ENCODE data around the gene RPS15. TPM values are rescaled to one million over a fixed set of nuclear protein-coding genes. Genes with fewer than 3 reads are reported as not detected.

Gene RPS15
- total and polyA plus RNA-seq, 9 of the 15 experiments (the other 6 are each of a cell fraction or from before 2014, with no cell fraction given), result 605 to 2,791 (median 957) TPM

GRCh38 chr19:1394252-1395193 lies 43.7 kb upstream of the RPS15 start:
- CTCF ChIA-PET (ENCODE audit: low intra/inter-chr PET ratio), result no interaction called here
- intact Hi-C loops (cut with micrococcal nuclease) (no loop called here), in situ Hi-C loops (cut with MboI) (no loop called here)
- TF ChIP-seq ZNF263 (CRISPR knock-in tag; IDR thresholded peaks at IDR 0.05; ENCODE audit: borderline replicate concordance) (peak; percentile 100), MCM2 (IDR thresholded peaks at IDR 0.05; ENCODE audit: low read depth) (peak; percentile 84), HNRNPUL1 (IDR thresholded peaks at IDR 0.05; ENCODE audit: low read length) (peak; percentile 72; the same call in 1 of the 2 replicates), ZNF184 (CRISPR knock-in tag; IDR thresholded peaks at IDR 0.05) (no peak), ZNF695 (CRISPR knock-in tag; IDR thresholded peaks at IDR 0.05) (no peak), TBP (optimal IDR thresholded peaks at IDR 0.05; ENCODE audit: low read depth, low read length) (no peak), ZNF740 (CRISPR knock-in tag; IDR thresholded peaks at IDR 0.05) (peak; percentile 35; the same call in 1 of the 2 replicates), ZNF740 (tag; IDR thresholded peaks at IDR 0.05) (no peak), RBFOX2 (IDR thresholded peaks at IDR 0.05; ENCODE audit: low read depth, low read length) (peak; percentile 1), SNRNP70 (optimal IDR thresholded peaks at IDR 0.05; ENCODE audit: low read depth, low read length) (peak; percentile 58), POLR2A (conservative IDR thresholded peaks at IDR 0.05) (peak; percentile 34; the same call in 1 of the 2 replicates), POLR2G (IDR thresholded peaks at IDR 0.05; ENCODE audit: low read depth, low read length) (peak; percentile 64), MYNN (IDR thresholded peaks at IDR 0.05) (0 out of 2 replicates have a peak, but pooled peaks have one; percentile 6), MYNN (CRISPR knock-in tag; IDR thresholded peaks at IDR 0.05) (no peak), IFI16 (CRISPR knock-in tag; IDR thresholded peaks at IDR 0.05) (no peak)
- TF ChIP-seq, protein P1, sequence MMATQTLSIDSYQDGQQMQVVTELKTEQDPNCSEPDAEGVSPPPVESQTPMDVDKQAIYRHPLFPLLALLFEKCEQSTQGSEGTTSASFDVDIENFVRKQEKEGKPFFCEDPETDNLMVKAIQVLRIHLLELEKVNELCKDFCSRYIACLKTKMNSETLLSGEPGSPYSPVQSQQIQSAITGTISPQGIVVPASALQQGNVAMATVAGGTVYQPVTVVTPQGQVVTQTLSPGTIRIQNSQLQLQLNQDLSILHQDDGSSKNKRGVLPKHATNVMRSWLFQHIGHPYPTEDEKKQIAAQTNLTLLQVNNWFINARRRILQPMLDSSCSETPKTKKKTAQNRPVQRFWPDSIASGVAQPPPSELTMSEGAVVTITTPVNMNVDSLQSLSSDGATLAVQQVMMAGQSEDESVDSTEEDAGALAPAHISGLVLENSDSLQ (IDR thresholded peaks at IDR 0.05), result peak; percentile 60
- TF ChIP-seq, protein P2, sequence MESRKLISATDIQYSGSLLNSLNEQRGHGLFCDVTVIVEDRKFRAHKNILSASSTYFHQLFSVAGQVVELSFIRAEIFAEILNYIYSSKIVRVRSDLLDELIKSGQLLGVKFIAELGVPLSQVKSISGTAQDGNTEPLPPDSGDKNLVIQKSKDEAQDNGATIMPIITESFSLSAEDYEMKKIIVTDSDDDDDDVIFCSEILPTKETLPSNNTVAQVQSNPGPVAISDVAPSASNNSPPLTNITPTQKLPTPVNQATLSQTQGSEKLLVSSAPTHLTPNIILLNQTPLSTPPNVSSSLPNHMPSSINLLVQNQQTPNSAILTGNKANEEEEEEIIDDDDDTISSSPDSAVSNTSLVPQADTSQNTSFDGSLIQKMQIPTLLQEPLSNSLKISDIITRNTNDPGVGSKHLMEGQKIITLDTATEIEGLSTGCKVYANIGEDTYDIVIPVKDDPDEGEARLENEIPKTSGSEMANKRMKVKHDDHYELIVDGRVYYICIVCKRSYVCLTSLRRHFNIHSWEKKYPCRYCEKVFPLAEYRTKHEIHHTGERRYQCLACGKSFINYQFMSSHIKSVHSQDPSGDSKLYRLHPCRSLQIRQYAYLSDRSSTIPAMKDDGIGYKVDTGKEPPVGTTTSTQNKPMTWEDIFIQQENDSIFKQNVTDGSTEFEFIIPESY (CRISPR knock-in tag; IDR thresholded peaks at IDR 0.05), result 0 out of 2 replicates have a peak, but pooled peaks have one; percentile 36

More at GRCh38 chr19:1394252-1395193, 43.7 kb upstream of the RPS15 start:
- Histone ChIP-seq H3K9me3 (replicated peaks; ENCODE audit: control insufficient read depth, insufficient read depth, low read depth, low read length) (no peaks in the 10 kb centered on the region), H3K4me2 (ENCODE audit: insufficient read depth, low read length) (no peak overlapping the region), H4K20me1 (replicated peaks; ENCODE audit: control insufficient read depth, insufficient read depth, low read length) (peaks cover 7% of the 10 kb centered on the region; the same call in 1 of the 2 replicates), H3K27ac (ENCODE audit: extremely low read depth, low read depth, low read length) (no peak overlapping the region), H3K36me3 (ENCODE audit: control insufficient read depth, insufficient read depth, low read length) (peaks cover 61% of the 10 kb centered on the region; the same call in 2 of the 3 replicates), H3K9me1 (ENCODE audit: control insufficient read depth, insufficient read depth, low read length) (no peaks in the 10 kb centered on the region), H3K27me3 (ENCODE audit: control insufficient read depth in 2 of 2, insufficient read depth in 2 of 2, low read length in 2 of 2) (no peaks in the 10 kb centered on the region), H3K4me1 (replicated peaks in 1 of 2; ENCODE audit: control insufficient read depth in 2 of 2, insufficient read depth in 2 of 2, low read length in 2 of 2) (peaks cover 0 to 72% of the 10 kb centered on the region in 2 experiments; a peak in 3 of 5 replicates), H3K9ac (ENCODE audit: insufficient read depth in 1 of 2, low read depth in 2 of 2, low read length in 2 of 2) (peak overlapping the region in 1 of 2 experiments; percentile 24; a peak in 2 of 4 replicates), H3K79me2 (ENCODE audit: control insufficient read depth, insufficient read depth, low read length) (no peaks in the 10 kb centered on the region), H3K4me3 (no peak overlapping the region), H2AFZ (ENCODE audit: low read depth, low read length) (no peak overlapping the region)
- BruUV-seq (replicated peaks), result no TSS peak
- peak; percentile 74 for ATAC-seq
- FAIRE-seq, result no peak
- peak; percentile 37 to 68 (median 58) for DNase-seq (ENCODE audit: extremely low read depth in 1 of 4, low spot score in 3 of 4)
- WGBS (ENCODE audit: insufficient coverage, low coverage, missing lambda C conversion rate), result 68% methylated on average over 9 of the region's 43 CpGs
- POLR2A ChIA-PET, result interaction anchor here (0.6 to 1.3 kb wide), 5 partner anchors 9 to 126 kb away, joined by 3 to 7 read pairs (median 3); no protein-coding TSS in a partner anchor

All from K562 (cell line).